ENCODE data around the gene GJD2.

DNA sequence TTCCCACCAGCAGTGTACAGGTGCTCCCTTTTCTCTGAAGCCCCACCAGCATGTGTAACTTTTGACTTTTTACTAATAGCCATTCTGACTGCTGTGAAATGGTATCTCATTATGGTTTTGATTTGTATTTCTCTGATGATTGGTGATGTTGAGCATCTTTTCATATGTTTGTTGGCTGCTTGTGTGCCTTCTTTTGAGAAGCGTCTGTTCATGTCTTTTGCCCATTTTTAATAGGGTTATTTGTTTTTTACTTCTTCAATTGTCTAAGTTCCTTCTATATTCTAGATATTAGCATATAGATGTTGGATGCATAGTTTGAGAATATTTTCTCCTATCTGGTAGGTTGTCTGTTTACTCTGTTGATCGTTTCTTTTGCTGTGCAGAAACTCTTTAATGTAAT, 25.9 kb upstream of the GJD2 start:
- no peak for TF ChIP-seq EZH2phosphoT487 (IDR thresholded peaks at IDR 0.05; ENCODE audit: insufficient read depth, low read depth)
- no peak for TF ChIP-seq EZH2 (IDR thresholded peaks at IDR 0.05; ENCODE audit: insufficient read depth, poor library complexity, severe bottlenecking)

Data from GM23248 (cell line).